GM21381 (cell line): ENCODE measurements around the gene SLC39A9.
"Not testable (repeated sequence)": the region's sequence is repeated elsewhere in the genome, so short reads cannot be mapped to it uniquely, and the experiment has no call there.

ENCODE experiments used
- ATAC-seq: cut with Tn5 transposase; IDR thresholded peaks from one replicate; pipeline ENCODE4 v1.9.1; 2021; ENCODE audit warnings: mild to moderate bottlenecking, moderate library complexity; ENCODE audit not compliant: unreplicated experiment

Gene SLC39A9

GRCh38 chr14:69416087-69416486 is 17.6 kb downstream of the SLC39A9 start:
- ATAC-seq: not testable (repeated sequence)

- ATAC-seq: no peak
Observed at GRCh38 chr14:69423279-69423678, 24.8 kb downstream of the SLC39A9 start.

- no peak for ATAC-seq
Observed at GRCh38 chr14:69424149-69424923, 25.8 kb downstream of the SLC39A9 start.

- no peak for ATAC-seq
Observed at GRCh38 chr14:69427596-69427995, 29.1 kb downstream of the SLC39A9 start.

GRCh38 chr14:69428289-69428998 is 30.0 kb downstream of the SLC39A9 start:
- no peak for ATAC-seq

GRCh38 chr14:69429643-69430042 is 31.2 kb downstream of the SLC39A9 start:
- no peak for ATAC-seq

GRCh38 chr14:69430306-69430939 is 31.9 kb downstream of the SLC39A9 start:
- no peak for ATAC-seq

GRCh38 chr14:69432364-69432763 is 33.9 kb downstream of the SLC39A9 start:
- no peak for ATAC-seq

- ATAC-seq: no peak
Observed at GRCh38 chr14:69439521-69440270, 41.2 kb downstream of the SLC39A9 start.

- ATAC-seq: no peak
Observed at GRCh38 chr14:69441948-69442347, 43.5 kb downstream of the SLC39A9 start.

GRCh38 chr14:69443296-69443805 is 44.9 kb downstream of the SLC39A9 start:
- ATAC-seq: no peak

- no peak for ATAC-seq
Observed at GRCh38 chr14:69449216-69449615, 50.7 kb downstream of the SLC39A9 start.

GRCh38 chr14:69451941-69452340 is 53.4 kb downstream of the SLC39A9 start:
- no peak for ATAC-seq

- no peak for ATAC-seq
Observed at GRCh38 chr14:69458350-69458749, 59.9 kb downstream of the SLC39A9 start.

- no peak for ATAC-seq
Observed at GRCh38 chr14:69459122-69459521, 60.6 kb downstream of the SLC39A9 start.

GRCh38 chr14:69460093-69460701 is 61.7 kb downstream of the SLC39A9 start:
- ATAC-seq: no peak

GRCh38 chr14:69464379-69464778 is 65.9 kb downstream of the SLC39A9 start:
- no peak for ATAC-seq

- ATAC-seq: no peak
Observed at GRCh38 chr14:69464829-69465228, 66.3 kb downstream of the SLC39A9 start.

GRCh38 chr14:69468949-69469348 is 70.5 kb downstream of the SLC39A9 start:
- ATAC-seq: no peak

GRCh38 chr14:69471436-69471835 is 72.9 kb downstream of the SLC39A9 start:
- ATAC-seq: no peak
